AG04449 (cell line): ENCODE results near the gene ZBTB22.

ENCODE experiments used
- CTCF ChIA-PET: fragments of 350-600 bp; formaldehyde crosslinking; extraction: SDS; loops from one replicate; lab custom pipeline; 2021; ENCODE audit warnings: antibody characterized with exemption; lab: Yijun Ruan, JAX
- POLR2A ChIA-PET: fragments of 400-600, 350-600 bp; formaldehyde crosslinking; extraction: SDS; loops from one replicate; lab custom pipeline; 2020; ENCODE audit warnings: antibody characterized with exemption, inconsistent platforms; lab: Yijun Ruan, JAX
- DNase-seq: peaks from one replicate; pipeline ENCODE4 v3.0.0-alpha.2; 2010; ENCODE audit warnings: low read depth, low spot score
- H3K4me3 ChIP-seq: 2 replicates; pipeline ENCODE4 v1.5.1; 2011; ENCODE audit warnings: low read depth, mild to moderate bottlenecking, control low read depth, low read length
- TF ChIP-seq, protein P1 (sequence below): IDR thresholded peaks from one replicate; pipeline ENCODE4 v1.5.1; 2011; ENCODE audit warnings: mild to moderate bottlenecking, moderate library complexity, low read length, control low read depth, inconsistent platforms; ENCODE audit not compliant: insufficient read depth; ENCODE audit errors: missing control alignments

Gene ZBTB22

DNA sequence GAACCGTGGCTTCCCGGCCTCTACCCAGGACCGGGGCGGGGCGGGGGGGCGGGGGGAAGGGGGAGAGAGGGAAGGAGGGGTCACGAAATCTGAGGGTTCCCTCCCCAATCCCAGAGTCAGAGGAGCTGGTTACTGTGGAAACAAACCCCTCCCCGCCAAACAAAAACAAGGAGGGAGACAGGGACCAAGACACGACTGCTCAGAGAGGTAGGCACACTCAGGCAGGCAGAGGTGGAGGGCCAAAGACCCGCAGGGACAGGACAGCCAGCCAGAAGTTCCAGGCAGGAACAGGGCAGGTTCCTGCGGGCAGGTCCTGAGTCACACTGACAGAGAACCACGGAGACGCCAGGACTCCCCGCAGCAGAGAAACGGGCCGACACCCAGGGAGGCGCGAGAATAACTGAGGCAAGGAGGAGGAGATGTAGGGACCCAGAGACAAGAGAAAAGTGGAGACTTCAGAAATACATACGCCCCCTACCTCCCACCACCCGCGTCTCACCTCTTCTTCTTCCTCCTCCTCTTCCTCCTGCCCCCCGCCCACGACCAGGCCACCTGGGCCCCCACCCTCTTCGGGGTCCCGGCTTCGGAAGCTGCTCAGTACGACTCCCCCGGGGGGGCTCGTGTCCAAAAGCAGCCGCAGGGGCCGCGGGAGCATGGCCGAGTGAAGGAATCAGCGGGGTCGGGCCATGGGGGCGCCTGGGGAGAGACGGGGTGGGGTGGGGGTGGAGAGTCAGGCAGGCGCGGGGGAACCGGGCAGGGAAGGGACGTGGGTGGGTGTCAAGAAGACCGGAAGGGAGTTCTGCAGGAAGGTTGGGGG lies 19.4 kb downstream of the ZBTB22 start:
- TF ChIP-seq, protein P1, sequence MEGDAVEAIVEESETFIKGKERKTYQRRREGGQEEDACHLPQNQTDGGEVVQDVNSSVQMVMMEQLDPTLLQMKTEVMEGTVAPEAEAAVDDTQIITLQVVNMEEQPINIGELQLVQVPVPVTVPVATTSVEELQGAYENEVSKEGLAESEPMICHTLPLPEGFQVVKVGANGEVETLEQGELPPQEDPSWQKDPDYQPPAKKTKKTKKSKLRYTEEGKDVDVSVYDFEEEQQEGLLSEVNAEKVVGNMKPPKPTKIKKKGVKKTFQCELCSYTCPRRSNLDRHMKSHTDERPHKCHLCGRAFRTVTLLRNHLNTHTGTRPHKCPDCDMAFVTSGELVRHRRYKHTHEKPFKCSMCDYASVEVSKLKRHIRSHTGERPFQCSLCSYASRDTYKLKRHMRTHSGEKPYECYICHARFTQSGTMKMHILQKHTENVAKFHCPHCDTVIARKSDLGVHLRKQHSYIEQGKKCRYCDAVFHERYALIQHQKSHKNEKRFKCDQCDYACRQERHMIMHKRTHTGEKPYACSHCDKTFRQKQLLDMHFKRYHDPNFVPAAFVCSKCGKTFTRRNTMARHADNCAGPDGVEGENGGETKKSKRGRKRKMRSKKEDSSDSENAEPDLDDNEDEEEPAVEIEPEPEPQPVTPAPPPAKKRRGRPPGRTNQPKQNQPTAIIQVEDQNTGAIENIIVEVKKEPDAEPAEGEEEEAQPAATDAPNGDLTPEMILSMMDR = no peak
- ChIA-PET POLR2A (interaction anchor here (1.0 to 2.7 kb wide), 10 partner anchors 9 to 26 kb away, joined by 3 to 16 read pairs (median 6); partner anchors contain the start of genes B3GALT4, PFDN6, RPS18 and VPS52), CTCF (interaction anchor here (0.9 to 3.8 kb wide), 10 partner anchors 9 to 110 kb away, joined by 3 to 52 read pairs (median 5); partner anchors contain the start of genes PFDN6, TAPBP and WDR46)
- no peak for DNase-seq
- peak overlapping the region; percentile 85 for H3K4me3 ChIP-seq

DNA sequence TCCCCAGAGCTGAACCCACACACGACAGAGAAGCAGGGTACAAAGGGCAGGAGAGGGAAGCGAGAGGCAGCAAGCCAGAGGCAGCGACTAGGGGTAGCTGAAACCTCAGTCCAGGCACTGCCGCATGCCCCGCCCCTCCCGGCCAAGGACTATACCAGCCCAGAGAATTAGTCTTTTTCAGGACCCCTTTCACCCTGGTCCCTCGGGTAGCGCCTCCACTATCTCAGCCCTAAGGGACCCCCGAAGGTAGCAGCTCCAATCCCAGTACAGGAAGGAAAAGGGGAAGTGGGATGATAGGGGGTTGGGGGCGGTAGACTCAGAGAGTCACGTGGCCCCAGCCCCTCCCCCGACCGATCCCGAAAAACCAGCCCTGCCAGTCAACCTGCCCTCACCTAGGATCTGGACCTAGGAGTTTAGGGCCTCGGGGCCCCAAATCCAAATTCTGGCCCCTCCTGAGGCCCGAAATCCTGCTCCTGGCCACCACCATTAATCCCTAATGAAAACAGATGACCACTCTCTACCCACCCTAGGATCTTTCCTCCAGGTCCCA lies 20.1 kb downstream of the ZBTB22 start:
- H3K4me3 ChIP-seq = peak overlapping the region; percentile 85
- CTCF ChIA-PET = interaction anchor here (0.9 to 1.4 kb wide), 5 partner anchors 10 to 136 kb away, joined by 3 to 5 read pairs (median 4); no protein-coding TSS in a partner anchor
- no peak for DNase-seq
- TF ChIP-seq, protein P1 = no peak
- POLR2A ChIA-PET = interaction anchor here (1.0 to 2.7 kb wide), 6 partner anchors 8 to 26 kb away, joined by 3 to 16 read pairs (median 6); partner anchors contain the start of genes B3GALT4, PFDN6, RPS18 and VPS52

DNA sequence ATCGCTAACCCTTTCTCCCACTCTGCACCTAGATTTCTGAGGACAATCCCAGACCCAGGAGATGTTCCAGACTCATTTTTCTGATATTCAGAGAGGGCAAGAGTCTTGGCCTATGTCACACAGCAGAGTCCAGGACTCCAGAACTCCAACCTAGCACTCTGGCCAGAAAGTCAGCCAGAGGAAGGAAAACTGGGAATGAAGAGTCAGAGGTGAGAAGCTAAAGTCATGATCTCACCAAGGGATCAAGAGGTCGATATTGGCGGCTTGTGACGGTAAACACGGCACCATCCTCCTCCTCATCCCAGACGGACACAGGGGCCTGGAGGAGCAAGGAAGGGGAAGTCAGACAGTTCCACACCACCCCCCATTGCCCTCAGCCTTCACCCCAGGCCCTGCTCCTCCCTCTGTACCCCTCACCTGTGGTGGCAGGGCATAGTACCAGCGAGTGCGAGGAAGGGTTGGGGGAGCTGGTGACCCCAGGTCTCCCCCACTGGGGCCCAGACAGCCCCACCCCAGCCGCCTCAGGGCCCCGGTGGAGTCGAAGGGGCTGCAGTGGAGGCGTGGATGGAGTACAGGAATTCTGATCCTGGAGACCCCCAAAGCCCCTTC lies 20.6 kb downstream of the ZBTB22 start:
- peak overlapping the region; percentile 85 for H3K4me3 ChIP-seq
- TF ChIP-seq, protein P1 = no peak
- no peak for DNase-seq
- ChIA-PET POLR2A (interaction anchor here (1.0 to 1.6 kb wide), 3 partner anchors 8 to 24 kb away, joined by 3 to 7 read pairs (median 4); partner anchors contain the start of genes PFDN6 and WDR46), CTCF (interaction anchor here (1.0 to 1.4 kb wide), 4 partner anchors 9 to 135 kb away, joined by 3 to 5 read pairs (median 4); no protein-coding TSS in a partner anchor)

DNA sequence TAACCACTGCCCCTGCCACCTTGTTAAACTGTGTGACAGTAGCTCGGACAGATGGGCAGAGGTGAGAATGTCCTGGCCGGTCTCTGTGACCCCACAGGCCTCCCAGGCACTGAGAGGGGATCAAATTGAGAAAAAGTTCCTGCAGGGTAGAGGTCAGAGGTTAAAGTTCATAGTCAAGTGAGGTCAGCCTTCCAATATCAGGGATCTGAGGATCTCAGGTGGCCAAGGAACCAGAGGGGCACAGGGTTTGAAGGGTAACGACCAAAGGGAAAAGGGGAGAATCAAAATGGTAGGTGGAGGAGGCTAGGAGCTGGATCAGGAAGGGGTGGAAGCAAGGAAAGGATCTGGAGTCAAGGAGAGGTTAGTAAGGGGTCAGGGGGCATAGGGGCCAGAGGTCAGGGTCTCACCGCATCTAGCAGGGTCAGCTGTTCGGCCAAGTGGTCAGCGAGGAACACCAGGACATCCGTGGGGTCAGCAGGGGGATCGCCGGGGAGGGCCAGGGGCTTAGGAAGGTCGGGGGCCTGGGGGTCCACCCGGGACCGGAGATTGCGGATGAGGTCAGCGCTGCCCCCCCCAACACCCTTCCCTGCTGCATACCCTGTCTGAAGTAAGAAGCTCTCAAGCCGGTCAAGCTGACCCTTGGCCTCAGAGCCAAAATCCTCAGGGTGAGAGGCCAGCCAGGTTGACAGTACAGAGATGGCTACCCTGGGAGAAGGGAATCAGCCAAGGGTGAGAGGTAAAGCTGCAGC lies 21.7 kb downstream of the ZBTB22 start:
- ChIA-PET CTCF (no interaction called here), POLR2A (no interaction called here)
- TF ChIP-seq, protein P1 = no peak
- DNase-seq = no peak
- no peak overlapping the region for H3K4me3 ChIP-seq

DNA sequence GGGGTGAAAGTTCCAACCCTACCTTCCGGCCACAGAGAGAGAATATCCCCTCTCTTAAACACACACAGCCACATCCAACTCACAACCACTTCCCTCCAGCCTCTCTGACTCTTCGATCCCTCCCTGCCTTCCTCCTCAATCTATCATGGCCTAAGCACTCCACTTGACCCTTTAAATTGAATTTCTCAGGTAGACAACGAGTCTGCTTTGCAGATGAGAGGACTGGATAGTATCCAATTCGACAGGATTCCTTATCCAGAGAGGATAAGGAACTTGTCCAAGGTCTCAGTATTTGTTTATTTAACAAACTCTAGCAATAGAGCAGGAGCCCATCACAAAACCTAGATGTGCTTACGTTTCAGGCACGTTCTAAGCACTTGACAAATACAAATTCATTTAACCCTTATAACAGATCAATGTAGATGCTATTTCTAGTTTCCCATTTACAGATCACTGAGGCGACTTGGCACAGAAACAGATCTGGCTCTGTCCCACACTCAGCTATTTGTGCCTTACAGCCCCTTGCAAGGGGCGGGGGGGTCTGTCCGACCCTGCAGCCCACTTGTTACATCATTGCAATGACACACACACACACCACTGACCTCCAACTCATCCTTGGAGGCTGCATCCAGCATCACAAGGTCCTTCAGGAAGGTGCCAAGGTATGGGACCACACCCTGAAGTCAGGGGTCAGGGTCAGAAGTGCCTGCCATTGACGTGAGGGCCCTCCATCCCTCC lies 23.3 kb downstream of the ZBTB22 start:
- H3K4me3 ChIP-seq = no peak overlapping the region

More for the DNA sequence above, 23.3 kb downstream of the ZBTB22 start:
- TF ChIP-seq, protein P1 = no peak
- ChIA-PET POLR2A (no interaction called here), CTCF (interaction anchor here (2.3 kb wide), 1 partner anchor 17 kb away, joined by 5 read pairs; the partner anchor contains the start of gene B3GALT4)
- no peak for DNase-seq
